ENCODE measurements around the gene SCYGR1. TPM values are rescaled to one million over a fixed set of nuclear protein-coding genes. Genes with fewer than 3 reads are reported as not detected.

Gene SCYGR1
- total and polyA plus RNA-seq, 2 of the 13 experiments (the other 11 are each of a cell fraction or from before 2014, with no cell fraction given) = not detected

DNA sequence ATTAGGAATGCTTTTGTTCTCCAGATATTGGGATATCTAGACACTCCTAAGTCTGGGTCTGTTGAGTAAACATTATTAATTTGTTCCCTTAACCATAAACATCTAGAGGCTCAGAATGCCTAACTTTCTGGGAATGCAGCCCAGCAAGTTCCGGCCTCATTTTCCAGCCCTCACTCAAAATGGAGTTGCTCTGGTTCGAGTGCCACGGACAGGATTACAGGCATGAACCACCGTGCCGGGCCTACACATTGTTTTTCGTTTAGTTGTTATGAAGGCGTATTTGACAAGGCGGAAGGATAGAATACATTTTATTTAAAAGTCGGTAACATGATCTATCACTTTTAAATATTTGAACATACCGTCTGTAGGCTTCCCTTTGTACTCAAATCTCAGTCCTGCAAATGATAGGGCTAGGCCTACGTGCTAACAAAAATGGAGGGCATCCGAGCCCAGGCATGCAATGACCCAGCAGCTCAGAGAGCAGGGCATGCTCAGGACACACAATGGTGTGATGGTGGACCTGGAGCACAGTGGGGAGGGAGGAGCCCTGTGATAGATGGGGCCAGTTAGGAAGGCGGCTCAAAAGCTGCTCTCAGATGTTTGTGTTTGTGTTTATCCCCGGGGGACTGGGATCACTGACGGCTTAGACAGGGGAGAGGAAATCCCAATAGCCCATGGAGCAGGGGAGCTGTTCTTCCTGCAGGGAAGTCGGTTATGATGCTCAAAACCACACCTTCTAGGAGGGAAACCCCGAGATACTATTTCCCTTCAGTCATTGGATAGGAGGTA is 2.9 kb upstream of the SCYGR1 start:
- no peaks in the 10 kb centered on the region for H3K4me1 ChIP-seq (ENCODE audit: insufficient read depth, low read length)
- intact Hi-C loops (cut with micrococcal nuclease; ENCODE audit: unreplicated experiment) (no loop called here), in situ Hi-C loops (cut with HindIII; ENCODE audit: extremely low pct_ligation_motif_present, low pct_unique_long_range_greater_than_20kb) (no loop called here)
- POLR2A ChIA-PET = no interaction called here
- no peaks in the 10 kb centered on the region for H4K20me1 ChIP-seq (ENCODE audit: insufficient read depth, low read length)
- 50% methylated on average over 17 of the region's 17 CpGs for WGBS (ENCODE audit: low lambda C conversion rate)
- no peak overlapping the region for H3K27ac ChIP-seq (ENCODE audit: extremely low read length, insufficient read depth, low read length)
- peak; percentile 49; the same call in 2 of the 3 replicates for ATAC-seq
- no TSS peak for BruUV-seq (replicated peaks)
- H3K79me2 ChIP-seq (ENCODE audit: insufficient read depth, low read length) = no peaks in the 10 kb centered on the region
- no peaks in the 10 kb centered on the region for H3K9me3 ChIP-seq (ENCODE audit: low read length)
- peaks cover 0 to 8% of the 10 kb centered on the region in 2 experiments; a peak in 2 of 5 replicates for H3K27me3 ChIP-seq (ENCODE audit: control insufficient read depth in 1 of 2, insufficient read depth in 2 of 2, low read length in 2 of 2)
- H3K4me2 ChIP-seq (ENCODE audit: low read depth, low read length) = no peak overlapping the region
- no peak overlapping the region for H3K4me3 ChIP-seq (replicated peaks in 1 of 3; ENCODE audit: insufficient read depth in 1 of 3, low read depth in 2 of 3, low read length in 3 of 3)
- H3K36me3 ChIP-seq (replicated peaks in 1 of 2; ENCODE audit: control insufficient read depth in 1 of 2, insufficient read depth in 2 of 2, low read length in 2 of 2) = no peaks in the 10 kb centered on the region
- TF ChIP-seq DDIT3 (CRISPR knock-in tag; IDR thresholded peaks at IDR 0.05) (no peak), ZNF678 (CRISPR knock-in tag; IDR thresholded peaks at IDR 0.05) (no peak), ZNF850 (CRISPR knock-in tag; conservative IDR thresholded peaks at IDR 0.05) (no peak)
- no peak overlapping the region for H2AFZ ChIP-seq (ENCODE audit: low read length)
- no peak for FAIRE-seq
- no peak overlapping the region for H3K9ac ChIP-seq (ENCODE audit: insufficient read depth, low read depth, low read length)
- no peak for DNase-seq (ENCODE audit: low spot score)
- CTCF ChIA-PET (ENCODE audit: low intra/inter-chr PET ratio, low total read pairs) = no interaction called here

DNA sequence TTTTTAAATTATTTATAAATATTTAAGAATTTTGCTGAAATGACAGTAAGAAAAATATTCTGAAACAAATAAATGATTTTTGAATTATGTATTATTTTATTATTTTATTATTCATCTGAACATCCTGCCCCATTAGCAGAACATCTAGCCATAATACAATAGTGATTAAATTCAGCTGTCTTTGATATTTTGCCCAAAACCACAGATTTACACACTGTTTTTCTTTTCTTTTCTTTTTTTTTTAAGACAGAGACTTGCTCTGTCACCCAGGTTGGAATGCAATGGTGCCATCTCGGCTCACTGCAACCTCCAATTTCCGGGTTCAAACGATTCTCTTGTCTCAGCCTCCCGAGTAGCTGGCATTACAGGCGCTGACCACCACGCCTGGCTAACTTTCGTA is 1.9 kb upstream of the SCYGR1 start:
- Histone ChIP-seq H3K9me3 (ENCODE audit: low read length) (no peaks in the 10 kb centered on the region), H3K27ac (ENCODE audit: extremely low read length, insufficient read depth, low read length) (no peak overlapping the region), H3K4me3 (replicated peaks in 1 of 3; ENCODE audit: insufficient read depth in 1 of 3, low read depth in 2 of 3, low read length in 3 of 3) (no peak overlapping the region), H4K20me1 (ENCODE audit: insufficient read depth, low read length) (no peaks in the 10 kb centered on the region), H3K9ac (ENCODE audit: insufficient read depth, low read depth, low read length) (no peak overlapping the region), H3K27me3 (ENCODE audit: control insufficient read depth in 1 of 2, insufficient read depth in 2 of 2, low read length in 2 of 2) (peaks cover 0 to 8% of the 10 kb centered on the region in 2 experiments; a peak in 2 of 5 replicates), H3K4me2 (ENCODE audit: low read depth, low read length) (no peak overlapping the region), H3K4me1 (ENCODE audit: insufficient read depth, low read length) (peaks cover 4% of the 10 kb centered on the region; the same call in 1 of the 2 replicates), H3K79me2 (ENCODE audit: insufficient read depth, low read length) (no peaks in the 10 kb centered on the region), H3K36me3 (replicated peaks in 1 of 2; ENCODE audit: control insufficient read depth in 1 of 2, insufficient read depth in 2 of 2, low read length in 2 of 2) (no peaks in the 10 kb centered on the region), H2AFZ (ENCODE audit: low read length) (no peak overlapping the region)
- ATAC-seq (no peak), FAIRE-seq (no peak), DNase-seq (ENCODE audit: low spot score) (no peak)
- in situ Hi-C loops (cut with HindIII; ENCODE audit: extremely low pct_ligation_motif_present, low pct_unique_long_range_greater_than_20kb) = no loop called here
- BruUV-seq (replicated peaks) = no TSS peak
- POLR2A ChIA-PET = no interaction called here
- CTCF ChIA-PET (ENCODE audit: low intra/inter-chr PET ratio, low total read pairs) = no interaction called here
- WGBS (ENCODE audit: low lambda C conversion rate) = 65% methylated on average over 7 of the region's 7 CpGs
- intact Hi-C loops (cut with micrococcal nuclease; ENCODE audit: unreplicated experiment) = no loop called here
- TF ChIP-seq STAT5B (CRISPR knock-in tag; IDR thresholded peaks at IDR 0.05) = no peak
- no peak for TF ChIP-seq TAF15 (IDR thresholded peaks at IDR 0.05; ENCODE audit: low read depth, low read length, poor library complexity, severe bottlenecking)
- TF ChIP-seq, protein P1, sequence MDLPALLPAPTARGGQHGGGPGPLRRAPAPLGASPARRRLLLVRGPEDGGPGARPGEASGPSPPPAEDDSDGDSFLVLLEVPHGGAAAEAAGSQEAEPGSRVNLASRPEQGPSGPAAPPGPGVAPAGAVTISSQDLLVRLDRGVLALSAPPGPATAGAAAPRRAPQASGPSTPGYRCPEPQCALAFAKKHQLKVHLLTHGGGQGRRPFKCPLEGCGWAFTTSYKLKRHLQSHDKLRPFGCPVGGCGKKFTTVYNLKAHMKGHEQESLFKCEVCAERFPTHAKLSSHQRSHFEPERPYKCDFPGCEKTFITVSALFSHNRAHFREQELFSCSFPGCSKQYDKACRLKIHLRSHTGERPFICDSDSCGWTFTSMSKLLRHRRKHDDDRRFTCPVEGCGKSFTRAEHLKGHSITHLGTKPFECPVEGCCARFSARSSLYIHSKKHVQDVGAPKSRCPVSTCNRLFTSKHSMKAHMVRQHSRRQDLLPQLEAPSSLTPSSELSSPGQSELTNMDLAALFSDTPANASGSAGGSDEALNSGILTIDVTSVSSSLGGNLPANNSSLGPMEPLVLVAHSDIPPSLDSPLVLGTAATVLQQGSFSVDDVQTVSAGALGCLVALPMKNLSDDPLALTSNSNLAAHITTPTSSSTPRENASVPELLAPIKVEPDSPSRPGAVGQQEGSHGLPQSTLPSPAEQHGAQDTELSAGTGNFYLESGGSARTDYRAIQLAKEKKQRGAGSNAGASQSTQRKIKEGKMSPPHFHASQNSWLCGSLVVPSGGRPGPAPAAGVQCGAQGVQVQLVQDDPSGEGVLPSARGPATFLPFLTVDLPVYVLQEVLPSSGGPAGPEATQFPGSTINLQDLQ (CRISPR knock-in tag; IDR thresholded peaks at IDR 0.05) = no peak
- no peak for TF ChIP-seq FOSL2 (CRISPR knock-in tag; IDR thresholded peaks at IDR 0.05)
- TF ChIP-seq HNRNPL (IDR thresholded peaks at IDR 0.05; ENCODE audit: low read depth, low read length) = no peak
- no peak for TF ChIP-seq ZMYM2 (CRISPR knock-in tag; IDR thresholded peaks at IDR 0.05)
- no peak for TF ChIP-seq ZSCAN20 (CRISPR knock-in tag; IDR thresholded peaks at IDR 0.05; ENCODE audit: borderline replicate concordance)
- TF ChIP-seq ZNF703 (CRISPR knock-in tag; IDR thresholded peaks at IDR 0.05; ENCODE audit: borderline replicate concordance) = no peak
- TF ChIP-seq, protein P2, sequence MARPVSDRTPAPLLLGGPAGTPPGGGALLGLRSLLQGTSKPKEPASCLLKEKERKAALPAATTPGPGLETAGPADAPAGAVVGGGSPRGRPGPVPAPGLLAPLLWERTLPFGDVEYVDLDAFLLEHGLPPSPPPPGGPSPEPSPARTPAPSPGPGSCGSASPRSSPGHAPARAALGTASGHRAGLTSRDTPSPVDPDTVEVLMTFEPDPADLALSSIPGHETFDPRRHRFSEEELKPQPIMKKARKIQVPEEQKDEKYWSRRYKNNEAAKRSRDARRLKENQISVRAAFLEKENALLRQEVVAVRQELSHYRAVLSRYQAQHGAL (CRISPR knock-in tag; IDR thresholded peaks at IDR 0.05; ENCODE audit: not compliant biosample characterization) = no peak
- no peak for TF ChIP-seq SIX4 (CRISPR knock-in tag; IDR thresholded peaks at IDR 0.05)
- TF ChIP-seq ZC3H13 (CRISPR knock-in tag; IDR thresholded peaks at IDR 0.05) = no peak
- TF ChIP-seq ZBTB21 (CRISPR knock-in tag; IDR thresholded peaks at IDR 0.05) = no peak

All from HepG2 (cell line).